GM18867 (cell line): ENCODE results near the gene GCC1.
"Not testable (repeated sequence)": the region's sequence is repeated elsewhere in the genome, so short reads cannot be mapped to it uniquely, and the experiment has no call there.

ENCODE experiments used
- ATAC-seq: cut with Tn5 transposase; IDR thresholded peaks from one replicate; pipeline ENCODE4 v1.9.1; 2021; ENCODE audit warnings: mild to moderate bottlenecking, moderate library complexity; ENCODE audit not compliant: unreplicated experiment

GCC1 gene

GRCh38 chr7:127540461-127540860 lies 44.9 kb downstream of the GCC1 start:
- ATAC-seq: not testable (repeated sequence)

GRCh38 chr7:127539116-127539515 lies 46.3 kb downstream of the GCC1 start:
- ATAC-seq: no peak

GRCh38 chr7:127536741-127537140 lies 48.7 kb downstream of the GCC1 start:
- no peak for ATAC-seq

GRCh38 chr7:127536394-127536691 lies 49.1 kb downstream of the GCC1 start:
- no peak for ATAC-seq

- no peak for ATAC-seq
Observed at GRCh38 chr7:127535546-127536393, 49.6 kb downstream of the GCC1 start.

GRCh38 chr7:127534636-127535035 lies 50.8 kb downstream of the GCC1 start:
- ATAC-seq: no peak

GRCh38 chr7:127532736-127533135 lies 52.7 kb downstream of the GCC1 start:
- ATAC-seq: no peak

GRCh38 chr7:127532151-127532550 lies 53.2 kb downstream of the GCC1 start:
- ATAC-seq: no peak
